GM12892 (cell line): Measurements from ENCODE around the gene OR2D3.

Source experiments
- POLR2A ChIP-seq: IDR thresholded peaks from 2 replicates; pipeline ENCODE4 v1.6.1; 2011; ENCODE audit warnings: low read depth, low read length, control low read depth
- POLR2AphosphoS5 ChIP-seq: IDR thresholded peaks from 2 replicates; pipeline ENCODE4 v1.6.1; 2011; ENCODE audit warnings: low read depth, low read length, control low read depth
- TAF1 ChIP-seq: IDR thresholded peaks from 2 replicates; pipeline ENCODE4 v1.6.1; 2011; ENCODE audit warnings: low read depth, mild to moderate bottlenecking, control low read depth, low read length, borderline replicate concordance

GRCh38 chr11:6941970-6942369 lies 21.2 kb downstream of the OR2D3 start:
- no peak for TF ChIP-seq POLR2A
- TF ChIP-seq POLR2AphosphoS5 = no peak
- no peak for TF ChIP-seq TAF1
